B cell (primary cell): ENCODE results near the gene ADAM11.
"Not testable (repeated sequence)": the region's sequence is repeated elsewhere in the genome, so short reads cannot be mapped to it uniquely, and the experiment has no call there.

Experiments used
- EZH2 ChIP-seq: IDR thresholded peaks from 2 replicates; pipeline ENCODE4 v1.6.1; 2012; ENCODE audit warnings: borderline replicate concordance, low read depth, mild to moderate bottlenecking, moderate library complexity, low read length; ENCODE audit not compliant: insufficient read depth, poor library complexity, severe bottlenecking
- TF ChIP-seq, protein P1 (sequence below): fragments of 200-600 bp; IDR thresholded peaks from one replicate; pipeline ENCODE4 v1.8.0; 2022; ENCODE audit warnings: antibody characterized with exemption, mild to moderate bottlenecking

DNA sequence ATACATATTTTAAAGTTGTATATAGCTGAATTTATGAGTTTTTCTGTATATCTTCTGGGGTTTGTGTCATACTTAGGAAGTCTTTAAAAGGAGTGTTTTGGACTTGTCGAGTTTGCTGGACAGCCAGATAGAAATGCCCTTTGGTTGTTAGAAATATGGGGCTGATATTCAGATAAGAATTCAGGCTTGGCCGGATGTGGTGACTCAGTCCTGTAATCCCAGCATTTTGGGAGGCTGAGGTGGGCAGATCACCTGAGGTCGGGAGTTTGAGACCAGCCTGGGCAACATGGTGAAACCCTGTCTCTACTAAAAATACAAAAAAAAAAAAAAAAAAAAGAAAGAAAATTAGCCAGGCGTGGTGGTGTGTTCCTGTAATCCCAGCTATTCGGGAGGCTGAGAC lies 13.1 kb upstream of the ADAM11 start:
- TF ChIP-seq EZH2: not testable (repeated sequence)
- TF ChIP-seq, protein P1, sequence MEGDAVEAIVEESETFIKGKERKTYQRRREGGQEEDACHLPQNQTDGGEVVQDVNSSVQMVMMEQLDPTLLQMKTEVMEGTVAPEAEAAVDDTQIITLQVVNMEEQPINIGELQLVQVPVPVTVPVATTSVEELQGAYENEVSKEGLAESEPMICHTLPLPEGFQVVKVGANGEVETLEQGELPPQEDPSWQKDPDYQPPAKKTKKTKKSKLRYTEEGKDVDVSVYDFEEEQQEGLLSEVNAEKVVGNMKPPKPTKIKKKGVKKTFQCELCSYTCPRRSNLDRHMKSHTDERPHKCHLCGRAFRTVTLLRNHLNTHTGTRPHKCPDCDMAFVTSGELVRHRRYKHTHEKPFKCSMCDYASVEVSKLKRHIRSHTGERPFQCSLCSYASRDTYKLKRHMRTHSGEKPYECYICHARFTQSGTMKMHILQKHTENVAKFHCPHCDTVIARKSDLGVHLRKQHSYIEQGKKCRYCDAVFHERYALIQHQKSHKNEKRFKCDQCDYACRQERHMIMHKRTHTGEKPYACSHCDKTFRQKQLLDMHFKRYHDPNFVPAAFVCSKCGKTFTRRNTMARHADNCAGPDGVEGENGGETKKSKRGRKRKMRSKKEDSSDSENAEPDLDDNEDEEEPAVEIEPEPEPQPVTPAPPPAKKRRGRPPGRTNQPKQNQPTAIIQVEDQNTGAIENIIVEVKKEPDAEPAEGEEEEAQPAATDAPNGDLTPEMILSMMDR: not testable (repeated sequence)
